Stimulated activated CD4-positive, alpha-beta T cell treated with anti-CD3 and anti-CD28 coated beads, Interleukin-12 subunit alpha, Interleukin-12 subunit beta, amount 100 ng/mL, for 48 hours (primary cell): ENCODE data around the gene ACR.

Experiments used
- DNase-seq, 3 donors: peaks; one replicate each; pipeline ENCODE4 v3.0.0-alpha.2; 2020; ENCODE audit warnings: low read depth in 2 of 3, low spot score in 1 of 3

ACR gene

DNA sequence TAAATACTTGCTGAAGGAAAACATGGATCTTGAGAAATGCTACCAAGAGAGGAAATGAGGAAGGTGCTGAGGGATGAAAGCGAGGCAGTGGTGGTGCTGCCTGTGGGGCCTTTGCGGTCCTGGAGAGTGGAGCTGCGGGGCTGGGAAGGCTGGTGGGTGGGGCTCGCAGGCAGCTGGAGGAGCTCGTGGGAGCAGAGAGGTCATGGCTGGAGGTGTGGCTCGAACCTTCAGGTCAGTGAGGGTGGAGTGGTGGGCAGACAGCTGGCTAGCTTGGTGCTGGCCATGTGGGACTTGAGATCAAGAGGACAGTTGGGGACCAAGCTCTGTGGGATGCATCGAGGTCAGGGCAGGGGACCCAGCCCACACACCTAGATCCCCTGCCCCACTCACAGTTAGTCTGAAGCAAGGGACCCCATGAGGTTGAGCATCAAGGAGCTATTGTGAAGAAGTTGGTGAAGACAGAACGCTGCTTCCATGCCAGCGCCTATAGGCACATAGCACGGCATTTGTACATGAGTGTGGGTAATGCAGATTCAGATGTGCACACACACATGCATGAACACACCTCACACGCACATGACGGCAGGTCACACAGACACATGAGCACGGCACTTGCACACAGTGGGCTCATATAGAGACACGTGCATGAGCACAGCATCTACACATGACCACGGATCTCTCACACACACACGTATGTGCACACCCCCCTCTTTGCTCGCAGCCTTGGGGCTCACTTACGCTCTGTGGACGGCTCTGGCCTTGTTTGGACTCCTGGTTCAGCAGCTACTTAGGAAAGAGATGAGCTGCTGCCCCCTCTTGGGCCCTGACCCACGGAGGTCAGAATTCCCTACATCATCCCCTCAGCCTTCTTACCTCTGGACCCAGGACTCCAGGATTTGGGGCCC is 34.9 kb upstream of the ACR start:
- no peak for DNase-seq

DNA sequence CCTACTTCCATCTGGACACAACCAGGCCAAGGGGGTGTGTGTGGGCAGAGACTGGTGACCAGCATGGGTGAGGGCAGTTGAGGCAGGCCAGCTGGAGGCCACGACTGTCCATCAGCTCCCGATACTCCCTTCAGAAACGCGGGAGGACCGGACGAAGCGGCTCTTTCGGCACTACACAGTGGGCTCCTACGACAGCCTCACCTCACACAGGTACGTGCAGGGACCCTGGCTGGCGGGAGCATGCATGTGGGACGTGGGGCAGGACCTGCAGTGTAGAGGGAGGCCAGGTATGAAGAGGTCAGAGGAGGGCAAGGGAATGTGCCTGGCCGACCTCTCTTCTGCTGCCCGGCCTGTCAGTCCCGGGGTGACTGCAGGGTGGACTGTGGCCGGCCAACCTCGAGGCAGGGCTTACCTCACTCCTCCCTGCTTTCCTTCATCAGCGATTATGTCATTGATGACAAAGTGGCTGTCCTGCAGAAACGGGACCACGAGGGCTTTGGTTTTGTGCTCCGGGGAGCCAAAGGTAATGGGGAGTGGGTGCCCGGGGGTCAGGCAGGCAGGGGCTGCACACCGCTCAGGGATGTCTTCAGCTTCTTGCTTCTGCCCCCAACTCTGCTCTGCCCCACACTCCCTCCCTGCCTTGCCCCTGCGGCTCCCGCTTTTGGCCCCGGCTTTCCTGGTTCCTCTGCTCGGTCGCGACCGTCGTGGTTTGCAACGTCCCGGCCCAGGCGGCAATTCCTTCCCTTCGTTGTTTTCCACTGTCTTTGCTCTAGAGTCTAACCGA is 34.1 kb upstream of the ACR start:
- DNase-seq, result no peak

GRCh38 chr22:50704510-50705218 is 33.3 kb upstream of the ACR start:
- no peak for DNase-seq

GRCh38 chr22:50705219-50705691 is 32.7 kb upstream of the ACR start:
- DNase-seq, result no peak

- DNase-seq, result no peak
Observed at GRCh38 chr22:50705851-50706351, 32.1 kb upstream of the ACR start.

- no peak for DNase-seq
Observed at GRCh38 chr22:50706481-50707125, 31.4 kb upstream of the ACR start.

- no peak for DNase-seq
Observed at GRCh38 chr22:50708474-50708873, 29.5 kb upstream of the ACR start.

DNA sequence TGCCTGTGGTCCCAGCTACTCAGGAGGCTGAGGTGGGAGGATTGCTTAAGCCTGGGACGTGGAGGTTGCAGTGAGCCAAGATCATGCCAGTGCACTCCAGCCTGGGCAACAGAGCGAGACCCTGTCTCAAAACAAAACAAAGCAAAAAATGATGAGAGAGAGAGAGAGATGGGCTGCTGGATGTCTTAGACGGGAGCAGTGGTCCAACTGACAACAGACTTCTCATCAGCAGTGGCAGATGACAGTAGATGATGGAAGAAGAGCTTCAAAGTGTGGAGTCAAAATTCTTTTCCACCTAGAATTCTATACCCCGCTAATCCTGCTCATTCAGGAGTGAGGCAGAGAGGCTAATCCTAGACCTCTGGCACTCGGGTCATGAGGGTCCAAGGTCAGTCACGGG is 29.0 kb upstream of the ACR start:
- no peak for DNase-seq

GRCh38 chr22:50710221-50710620 is 27.8 kb upstream of the ACR start:
- no peak for DNase-seq

- no peak for DNase-seq
Observed at GRCh38 chr22:50710886-50711285, 27.1 kb upstream of the ACR start.

- no peak for DNase-seq
Observed at GRCh38 chr22:50711446-50712340, 26.3 kb upstream of the ACR start.

DNA sequence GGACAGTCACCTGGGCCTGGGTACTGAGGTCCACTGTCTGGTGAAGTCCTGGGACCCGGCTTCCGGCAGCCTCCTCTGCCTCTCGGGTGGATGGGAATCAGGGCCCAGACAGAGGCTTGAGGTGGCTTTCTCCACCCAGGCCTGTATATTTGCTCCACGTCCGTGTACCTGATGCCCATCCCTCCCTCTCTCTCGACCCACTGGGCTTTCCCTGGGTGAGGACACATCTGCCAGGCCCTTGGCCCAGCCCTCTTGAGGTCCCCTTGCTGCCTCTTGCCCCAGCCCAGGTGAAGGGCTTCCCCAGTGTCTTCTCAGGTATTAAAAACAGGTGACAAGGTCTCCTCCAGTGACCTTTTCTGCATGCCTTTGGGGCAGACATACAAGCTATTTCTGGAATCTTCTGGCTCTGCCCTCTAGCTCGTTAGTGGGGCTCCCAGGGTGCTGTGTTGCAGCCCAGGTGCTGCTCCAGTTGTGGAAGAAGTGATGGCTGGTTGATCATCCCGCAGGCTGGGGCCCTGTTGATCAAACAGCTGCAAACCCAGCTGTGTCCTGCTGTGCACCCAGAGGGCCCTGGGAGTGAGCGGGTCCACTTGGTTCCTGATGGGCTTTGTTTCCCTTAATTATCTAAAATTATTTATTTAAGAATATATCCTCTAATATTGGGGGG is 25.5 kb upstream of the ACR start:
- DNase-seq, result no peak

GRCh38 chr22:50713008-50713385 is 25.0 kb upstream of the ACR start:
- no peak for DNase-seq

DNA sequence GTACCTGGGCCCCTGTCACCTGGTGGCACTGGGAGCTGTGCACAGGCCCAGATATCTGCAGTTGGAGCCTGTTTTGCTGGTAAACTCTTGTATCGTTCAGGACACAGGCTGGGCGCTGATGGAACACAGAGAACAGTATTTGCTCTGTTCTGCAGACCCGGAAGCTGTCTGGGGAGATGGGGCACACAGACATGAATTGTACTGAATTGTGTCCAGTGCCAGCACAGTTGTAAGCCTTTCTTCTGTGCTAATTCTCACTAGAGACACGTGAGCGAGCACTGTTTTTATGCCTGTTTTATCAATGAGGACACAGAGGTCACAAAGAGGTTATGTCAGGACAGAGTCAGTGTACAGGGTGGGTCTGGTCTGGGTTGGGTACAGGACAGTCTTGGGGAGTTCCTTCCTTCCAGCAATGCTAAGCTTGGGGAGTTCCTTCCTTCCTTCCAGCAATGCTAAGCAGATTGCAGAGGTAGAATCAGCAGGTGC is 24.4 kb upstream of the ACR start:
- DNase-seq, result no peak

DNA sequence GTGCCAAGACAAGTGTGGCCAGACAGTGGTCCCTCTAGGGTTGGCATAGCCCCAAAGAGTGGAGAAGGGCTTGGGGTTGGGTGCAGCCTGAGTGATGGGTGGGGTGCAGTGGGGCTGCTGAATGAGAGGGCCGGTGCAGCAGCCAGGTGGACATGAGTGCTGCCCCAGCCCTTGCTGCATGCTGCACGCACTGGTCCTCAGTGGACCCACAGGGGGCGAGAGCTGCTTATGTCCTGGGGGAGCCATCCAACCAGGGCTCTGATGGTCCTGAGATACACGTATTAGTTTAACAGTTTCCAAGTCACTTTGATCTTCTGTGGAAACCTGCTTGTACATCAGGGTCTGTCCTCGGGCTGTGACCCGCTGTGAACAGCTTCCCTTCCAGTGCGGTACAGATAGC is 23.9 kb upstream of the ACR start:
- DNase-seq, result no peak

- DNase-seq, result no peak
Observed at GRCh38 chr22:50714631-50715179, 23.3 kb upstream of the ACR start.

DNA sequence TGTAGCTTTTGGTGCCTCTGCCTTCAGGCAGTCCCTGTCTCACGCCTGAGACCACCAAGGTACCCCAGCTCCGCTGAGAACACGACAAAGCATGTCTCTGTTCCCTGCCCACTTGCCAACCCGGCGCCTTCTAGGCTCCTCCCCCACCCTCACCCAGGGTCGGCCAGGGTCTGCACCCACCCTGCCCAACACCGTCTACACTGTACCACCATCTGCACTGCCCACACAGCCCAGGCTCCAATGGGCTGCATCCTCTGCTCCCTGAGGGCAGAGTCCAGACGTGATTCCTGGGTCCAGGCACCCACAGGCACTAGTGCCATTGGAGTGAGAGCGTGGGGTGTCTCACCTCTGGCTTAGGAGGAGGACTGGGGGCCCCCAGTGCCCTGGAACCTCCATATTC is 22.8 kb upstream of the ACR start:
- no peak for DNase-seq

- DNase-seq, result no peak
Observed at GRCh38 chr22:50715776-50716175, 22.2 kb upstream of the ACR start.
